Measurements from ENCODE around the gene PHRF1.
A peak's percentile ranks its signal among the peaks of the same experiment; 100 is the strongest.

PHRF1 gene, protein sequence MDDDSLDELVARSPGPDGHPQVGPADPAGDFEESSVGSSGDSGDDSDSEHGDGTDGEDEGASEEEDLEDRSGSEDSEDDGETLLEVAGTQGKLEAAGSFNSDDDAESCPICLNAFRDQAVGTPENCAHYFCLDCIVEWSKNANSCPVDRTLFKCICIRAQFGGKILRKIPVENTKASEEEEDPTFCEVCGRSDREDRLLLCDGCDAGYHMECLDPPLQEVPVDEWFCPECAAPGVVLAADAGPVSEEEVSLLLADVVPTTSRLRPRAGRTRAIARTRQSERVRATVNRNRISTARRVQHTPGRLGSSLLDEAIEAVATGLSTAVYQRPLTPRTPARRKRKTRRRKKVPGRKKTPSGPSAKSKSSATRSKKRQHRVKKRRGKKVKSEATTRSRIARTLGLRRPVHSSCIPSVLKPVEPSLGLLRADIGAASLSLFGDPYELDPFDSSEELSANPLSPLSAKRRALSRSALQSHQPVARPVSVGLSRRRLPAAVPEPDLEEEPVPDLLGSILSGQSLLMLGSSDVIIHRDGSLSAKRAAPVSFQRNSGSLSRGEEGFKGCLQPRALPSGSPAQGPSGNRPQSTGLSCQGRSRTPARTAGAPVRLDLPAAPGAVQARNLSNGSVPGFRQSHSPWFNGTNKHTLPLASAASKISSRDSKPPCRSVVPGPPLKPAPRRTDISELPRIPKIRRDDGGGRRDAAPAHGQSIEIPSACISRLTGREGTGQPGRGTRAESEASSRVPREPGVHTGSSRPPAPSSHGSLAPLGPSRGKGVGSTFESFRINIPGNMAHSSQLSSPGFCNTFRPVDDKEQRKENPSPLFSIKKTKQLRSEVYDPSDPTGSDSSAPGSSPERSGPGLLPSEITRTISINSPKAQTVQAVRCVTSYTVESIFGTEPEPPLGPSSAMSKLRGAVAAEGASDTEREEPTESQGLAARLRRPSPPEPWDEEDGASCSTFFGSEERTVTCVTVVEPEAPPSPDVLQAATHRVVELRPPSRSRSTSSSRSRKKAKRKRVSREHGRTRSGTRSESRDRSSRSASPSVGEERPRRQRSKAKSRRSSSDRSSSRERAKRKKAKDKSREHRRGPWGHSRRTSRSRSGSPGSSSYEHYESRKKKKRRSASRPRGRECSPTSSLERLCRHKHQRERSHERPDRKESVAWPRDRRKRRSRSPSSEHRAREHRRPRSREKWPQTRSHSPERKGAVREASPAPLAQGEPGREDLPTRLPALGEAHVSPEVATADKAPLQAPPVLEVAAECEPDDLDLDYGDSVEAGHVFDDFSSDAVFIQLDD (N-terminal part only)

DNA sequence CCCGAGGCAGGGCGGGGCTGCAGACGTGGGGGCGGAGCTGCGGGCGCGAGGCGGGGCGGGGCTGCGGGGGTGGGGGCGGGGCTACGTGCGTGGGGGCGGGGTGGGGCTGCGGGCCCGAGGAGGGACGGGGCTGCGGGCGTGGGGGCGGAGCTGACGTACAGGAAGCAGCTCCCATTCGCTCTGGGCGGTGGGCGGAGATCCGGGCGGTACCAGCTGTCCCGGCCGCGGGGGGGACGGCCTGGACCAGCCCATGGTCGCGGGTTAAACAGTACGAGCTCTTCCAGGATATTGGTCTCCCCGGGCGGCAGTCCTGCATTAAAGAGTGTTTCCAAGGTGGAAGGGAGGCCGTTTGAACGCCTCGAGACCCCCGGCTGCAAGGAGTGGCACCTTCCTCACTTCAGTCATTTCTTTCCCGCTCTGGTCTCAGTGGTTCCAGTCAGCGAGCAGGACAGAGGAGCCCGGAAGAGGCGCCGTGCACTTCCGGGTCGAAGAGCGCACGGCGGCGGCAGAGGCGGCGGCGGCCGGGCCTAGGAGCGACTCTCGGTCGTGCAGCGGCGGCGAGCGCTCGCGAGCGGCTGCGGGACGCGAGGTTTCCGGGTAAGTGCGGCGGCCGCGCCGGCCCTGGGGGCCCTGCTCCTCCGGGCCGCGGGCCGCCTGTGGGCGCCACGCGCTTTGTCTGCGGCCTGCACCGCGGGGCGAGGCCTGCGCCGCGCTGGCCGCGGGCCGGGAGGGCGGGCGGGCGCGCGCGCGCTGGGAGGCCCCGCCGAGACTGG lies at the start of gene PHRF1:
PHRF1 (plus strand) TSS at position 475 of the 773 bp plus-strand sequence. CDS start 5,043 bp downstream, outside the sequence.
- DNase-seq, result peak; percentile 96 to 97

DNA sequence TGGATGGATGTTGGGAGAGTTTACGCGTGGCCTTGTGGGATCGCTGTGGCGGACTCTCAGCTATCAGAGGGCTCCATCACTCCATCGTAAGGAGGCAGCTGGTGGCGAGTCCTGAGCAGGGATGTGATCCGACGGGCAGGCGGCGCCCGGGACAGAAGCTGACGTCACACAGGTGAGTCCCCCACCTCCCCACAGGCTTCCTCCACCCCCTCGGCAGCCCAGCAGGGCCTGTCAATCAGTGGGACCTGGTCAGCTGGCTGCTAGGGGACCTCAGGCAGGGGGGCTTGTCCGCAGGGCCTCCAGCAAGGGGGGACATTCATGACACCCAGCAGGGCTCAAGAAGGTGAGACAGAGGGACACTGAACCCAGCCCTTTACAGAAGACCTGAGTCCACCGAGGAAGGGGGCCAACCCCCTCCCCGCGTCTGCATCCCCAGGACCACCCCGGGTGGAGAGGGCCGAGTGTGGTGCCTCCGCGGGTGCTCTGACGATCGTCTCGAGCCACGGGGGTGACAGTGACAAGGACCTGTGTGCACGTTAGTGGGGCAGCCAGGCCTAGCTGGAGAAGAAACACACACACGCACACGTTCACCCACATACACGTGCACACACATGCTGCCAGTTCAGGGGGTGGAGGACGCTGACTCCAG lies 48.0 kb upstream of the PHRF1 start:
- DNase-seq, result no peak

DNA sequence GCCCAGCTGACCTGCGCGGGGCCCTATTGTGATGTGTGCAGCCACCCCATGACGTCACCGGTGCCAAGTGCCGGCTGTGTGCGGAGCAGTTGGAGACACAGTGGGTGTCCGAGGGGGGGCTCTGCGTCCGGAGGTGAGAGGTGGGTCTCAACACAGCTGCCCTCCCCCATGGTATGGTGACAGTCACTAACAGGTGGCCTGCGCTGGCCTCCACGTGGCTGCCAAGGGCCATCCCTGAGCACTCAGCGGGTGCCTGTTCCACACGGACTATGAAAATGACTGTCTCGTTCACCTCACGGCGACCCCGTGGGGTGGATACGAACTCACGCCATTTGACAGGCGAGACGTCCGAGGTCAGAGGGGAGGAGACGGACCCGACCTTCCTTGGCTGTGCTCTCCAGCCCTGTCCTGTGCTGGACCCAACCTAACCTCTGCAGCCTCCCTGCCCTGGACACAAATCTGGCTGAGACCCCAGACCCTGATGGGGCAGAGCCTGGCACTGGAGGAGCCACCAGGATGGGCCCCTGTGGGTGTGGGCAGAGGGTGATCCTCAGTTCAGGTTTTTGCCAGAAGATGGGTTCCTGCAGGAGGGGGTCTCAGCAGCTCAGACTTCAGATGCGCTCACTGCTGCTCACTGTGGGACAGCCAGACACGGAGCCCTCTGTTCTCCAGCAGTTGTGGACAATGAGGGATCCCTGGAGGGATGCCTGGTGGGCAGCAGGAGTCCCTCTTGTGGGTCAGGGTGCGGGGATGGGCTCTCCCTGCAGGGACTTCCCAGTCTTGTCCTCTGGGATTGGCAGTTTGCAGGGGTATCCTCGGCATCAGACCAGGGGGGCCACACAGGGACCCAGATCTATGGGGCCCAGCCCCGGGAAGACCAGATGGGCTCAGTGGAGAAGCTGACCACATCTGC lies 47.2 kb upstream of the PHRF1 start:
- no peak for DNase-seq

DNA sequence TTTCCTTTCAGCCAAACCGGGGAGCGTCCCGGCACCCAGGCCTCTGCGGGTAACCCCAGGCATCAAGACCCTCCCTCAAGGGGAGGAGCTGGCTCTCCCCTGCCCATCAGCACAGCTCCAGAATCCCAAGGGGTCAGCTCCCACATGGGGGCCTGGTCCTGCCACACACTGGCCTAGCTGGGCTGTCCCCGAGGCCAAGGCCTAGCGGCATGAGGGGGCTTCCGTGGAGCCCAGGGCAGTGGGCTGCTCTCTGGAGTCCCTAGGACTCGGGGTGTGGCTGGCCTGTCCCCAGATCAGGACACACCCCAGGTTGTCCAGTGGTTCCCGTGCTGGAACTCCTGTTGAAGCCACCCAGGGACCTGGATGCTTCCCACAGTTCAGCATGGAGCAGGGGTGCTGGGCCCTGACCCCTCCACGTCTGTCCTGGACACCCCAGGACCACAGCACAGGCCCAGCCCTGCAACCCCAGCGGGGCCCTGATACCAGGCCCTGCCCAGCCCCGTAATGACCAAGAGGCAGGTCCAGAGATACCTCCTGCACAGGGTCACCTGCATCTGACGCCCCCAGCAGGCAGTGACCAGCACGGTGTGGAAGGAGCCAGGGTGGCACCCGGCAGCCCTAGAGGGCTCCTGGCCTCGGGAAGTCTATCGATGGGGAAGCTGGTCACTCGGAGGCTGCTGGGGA lies 46.4 kb upstream of the PHRF1 start:
- DNase-seq, result no peak

DNA sequence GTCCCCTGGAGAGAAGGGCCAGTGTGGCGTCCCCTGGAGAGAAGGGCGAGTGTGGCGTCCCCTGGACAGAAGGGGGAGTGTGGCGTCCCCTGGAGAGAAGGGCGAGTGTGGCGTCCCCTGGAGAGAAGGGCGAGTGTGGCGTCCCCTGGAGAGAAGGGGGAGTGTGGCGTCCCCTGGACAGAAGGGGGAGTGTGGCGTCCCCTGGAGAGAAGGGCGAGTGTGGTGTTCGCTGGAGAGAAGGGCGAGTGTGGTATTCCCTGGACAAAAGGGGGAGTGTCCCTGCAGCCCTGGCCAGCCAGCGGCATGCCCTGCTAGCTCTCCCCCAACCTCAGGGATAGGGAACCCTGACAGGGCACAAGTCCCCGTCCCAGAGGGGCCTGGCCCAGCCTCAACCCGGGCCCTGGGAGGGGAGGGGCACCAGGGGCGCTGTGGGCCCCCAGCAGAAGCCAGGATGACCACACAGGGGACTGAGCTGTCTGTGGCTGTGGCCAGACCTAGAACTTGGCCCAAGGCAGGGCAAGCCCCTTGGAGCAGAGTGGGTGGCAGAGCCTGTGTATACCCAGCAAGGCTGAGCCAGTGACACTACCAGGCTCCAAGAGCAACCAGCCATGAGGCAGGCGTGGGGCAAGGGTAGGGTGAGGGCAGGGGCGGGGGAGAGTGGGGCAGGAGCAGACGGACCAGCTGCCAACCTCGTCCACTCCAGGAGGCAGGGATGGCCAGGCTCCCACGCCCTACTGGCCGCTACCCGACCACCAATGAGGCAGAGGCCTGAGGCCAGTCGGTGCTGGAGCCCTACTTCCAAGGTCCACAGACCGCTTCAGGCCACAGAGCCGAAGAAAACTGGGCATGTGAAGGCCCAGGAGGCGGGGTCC lies 45.1 kb upstream of the PHRF1 start:
- DNase-seq, result no peak

DNA sequence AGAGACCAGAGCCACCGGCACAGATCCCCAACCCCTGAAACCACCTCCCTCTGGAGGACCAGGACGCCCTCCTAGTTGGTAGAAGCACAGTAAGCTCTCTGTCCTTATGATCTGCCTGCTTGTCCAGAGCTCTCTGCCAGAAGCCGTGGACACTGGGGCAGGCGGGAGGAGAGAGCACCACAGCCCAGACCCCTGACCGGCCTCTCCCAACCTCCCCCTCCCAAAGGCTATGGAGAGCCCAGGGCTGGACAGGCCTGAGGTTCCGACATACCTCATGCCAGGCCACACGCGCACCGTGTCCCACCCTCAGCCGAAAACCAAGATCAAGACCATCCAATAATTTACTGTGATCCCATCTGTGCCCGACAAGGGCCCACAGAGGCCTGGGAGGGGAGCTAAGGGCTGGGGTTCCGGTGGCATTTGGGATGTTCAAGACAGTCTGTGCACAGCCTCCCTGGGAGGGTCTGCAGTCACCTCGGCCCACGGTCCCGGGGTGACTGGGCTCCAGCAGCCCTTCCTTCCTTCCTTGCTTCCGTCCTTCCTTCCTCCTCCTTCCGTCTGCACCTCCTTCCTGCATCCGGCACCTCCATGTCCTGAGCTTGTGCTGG lies 44.2 kb upstream of the PHRF1 start:
- no peak for DNase-seq

DNA sequence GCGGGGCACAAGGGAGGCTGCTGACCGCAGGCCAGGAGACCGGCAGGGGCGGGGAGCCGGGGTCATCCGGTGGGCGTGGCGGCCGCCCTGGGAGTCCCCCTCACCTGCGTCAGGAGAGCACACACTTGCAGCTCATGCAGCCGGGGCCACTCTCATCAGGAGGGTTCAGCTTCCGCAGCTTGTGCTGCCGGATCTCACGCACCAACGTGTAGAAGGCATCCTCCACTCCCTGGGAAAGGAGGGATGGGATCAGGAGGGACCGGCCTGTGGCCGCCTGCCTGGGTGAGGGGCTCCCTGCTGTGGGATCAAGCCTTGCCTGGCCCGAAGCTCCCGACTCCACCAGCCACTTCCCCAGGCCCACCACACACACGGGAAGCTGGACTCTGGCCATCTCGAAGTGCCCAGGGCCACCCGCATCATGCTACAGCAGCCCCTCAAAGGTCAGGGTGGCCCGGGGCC lies 43.7 kb upstream of the PHRF1 start:
- no peak for DNase-seq

DNA sequence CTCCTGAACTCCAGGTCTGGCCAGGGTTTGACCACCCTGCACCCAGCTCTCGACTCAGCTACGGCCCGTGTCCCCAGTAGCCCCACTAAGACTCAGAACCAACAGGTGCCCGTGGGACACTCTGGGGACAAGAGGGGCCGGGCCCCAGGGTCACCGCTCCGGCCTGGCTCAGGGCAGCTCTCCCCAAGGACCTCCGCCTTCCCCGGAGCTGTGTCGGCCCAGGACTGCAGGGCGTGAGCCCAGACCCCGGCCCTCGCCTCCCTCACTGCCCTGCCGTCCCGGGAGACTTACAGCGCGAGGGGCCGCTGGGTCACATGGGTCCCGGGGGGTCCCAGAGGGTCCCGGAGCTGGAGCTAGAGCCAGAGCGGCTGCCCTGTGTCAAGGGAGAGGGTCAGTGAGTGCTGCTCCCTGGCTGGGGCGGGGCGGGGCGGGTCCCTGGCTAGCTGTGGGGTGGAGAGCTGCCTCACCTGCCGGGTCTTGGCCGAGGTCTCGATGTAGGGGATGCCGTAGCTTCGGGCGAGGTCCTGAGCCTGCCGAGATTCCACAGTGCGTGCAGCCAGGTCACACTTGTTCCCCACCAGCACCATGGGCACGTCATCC lies 43.2 kb upstream of the PHRF1 start:
- DNase-seq, result no peak

DNA sequence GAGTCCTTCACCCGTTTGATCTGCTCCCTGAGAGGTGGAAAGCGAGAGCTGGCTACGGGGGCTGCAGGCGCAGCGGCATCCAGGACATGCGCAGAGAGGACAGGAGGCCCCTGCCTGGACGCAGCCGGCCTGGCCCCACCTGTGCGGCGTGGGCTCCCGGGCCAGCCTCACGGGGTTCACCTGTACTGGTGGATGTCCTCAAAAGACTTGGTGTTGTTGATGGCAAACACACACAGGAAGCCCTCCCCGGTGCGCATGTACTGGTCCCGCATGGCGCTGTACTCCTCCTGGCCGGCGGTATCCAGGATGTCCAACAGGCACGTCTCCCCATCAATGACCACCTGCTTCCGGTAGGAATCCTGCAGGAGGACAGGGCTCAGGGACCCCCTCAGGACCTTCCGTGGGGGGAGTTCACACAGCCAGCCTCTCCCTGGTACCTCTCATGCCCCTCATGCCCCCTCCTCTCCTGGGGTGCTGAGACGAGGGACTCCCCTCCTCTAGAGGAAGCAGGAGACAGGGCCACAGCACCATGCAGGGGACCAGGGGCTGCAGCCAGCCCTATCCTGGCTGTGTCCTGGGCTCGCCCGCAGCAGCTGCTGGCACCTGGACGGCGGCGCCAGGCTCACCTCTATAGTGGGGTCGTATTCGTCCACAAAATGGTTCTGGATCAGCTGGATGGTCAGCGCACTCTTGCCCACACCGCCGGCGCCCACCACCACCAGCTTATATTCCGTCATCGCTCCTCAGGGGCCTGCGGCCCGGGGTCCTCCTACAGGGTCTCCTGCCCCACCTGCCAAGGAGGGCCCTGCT lies 42.5 kb upstream of the PHRF1 start:
- DNase-seq, result no peak

DNA sequence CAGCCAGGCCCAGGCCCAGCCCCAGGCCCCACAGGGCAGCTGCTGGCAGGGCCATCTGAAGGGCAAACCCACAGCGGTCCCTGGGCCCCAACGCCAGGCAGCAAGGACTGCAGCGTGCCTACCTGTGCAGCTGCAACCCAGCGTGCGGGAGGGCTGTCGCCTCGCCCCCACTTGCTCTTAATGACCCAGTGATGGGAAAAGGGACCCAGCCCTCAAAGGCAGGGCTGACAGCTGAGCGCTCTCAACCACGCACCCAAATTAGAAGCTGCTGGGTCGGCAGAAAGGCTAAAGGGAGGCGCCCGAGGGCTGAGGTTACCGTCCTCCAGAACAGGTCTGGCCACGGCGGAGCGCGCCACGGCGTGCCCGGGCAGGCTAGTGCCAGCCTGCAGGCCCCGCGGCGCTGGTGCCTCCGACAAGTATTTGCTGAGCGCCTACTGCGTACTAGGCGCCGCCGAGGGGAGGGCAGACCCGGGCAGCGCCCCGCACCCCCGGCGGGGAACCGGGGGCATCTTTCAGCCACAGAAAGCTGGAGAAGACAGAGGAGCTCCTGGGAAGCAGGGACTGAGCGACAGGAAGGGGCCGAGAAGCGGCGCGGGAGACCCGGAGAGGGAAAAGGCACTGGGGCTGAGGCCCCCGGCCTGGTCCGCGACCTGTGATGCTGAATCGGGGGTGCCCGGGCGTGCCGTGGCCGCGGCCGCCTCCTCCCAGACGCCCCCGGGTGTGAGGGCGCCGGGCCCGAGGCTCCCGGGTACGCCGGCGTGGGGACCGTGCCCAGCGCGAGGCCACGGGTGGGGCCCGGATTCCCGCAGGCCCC lies 41.7 kb upstream of the PHRF1 start:
- no peak for DNase-seq

DNA sequence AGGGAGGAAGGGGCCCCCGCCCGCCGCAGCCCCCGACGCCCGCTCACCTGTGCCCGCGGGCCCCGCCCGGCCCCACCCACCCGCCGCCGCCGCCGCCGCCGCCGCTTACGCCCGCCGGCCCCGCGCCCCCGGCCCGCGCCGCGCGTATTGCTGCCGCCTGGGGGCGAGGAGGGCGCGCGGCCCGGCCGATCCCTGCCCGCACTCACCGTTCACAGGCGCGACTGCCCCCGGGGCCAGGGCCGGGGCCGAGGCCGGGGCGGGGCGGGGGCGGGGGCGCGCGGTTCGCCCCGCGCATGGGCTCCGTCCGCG lies 41.1 kb upstream of the PHRF1 start:
- no peak for DNase-seq

DNA sequence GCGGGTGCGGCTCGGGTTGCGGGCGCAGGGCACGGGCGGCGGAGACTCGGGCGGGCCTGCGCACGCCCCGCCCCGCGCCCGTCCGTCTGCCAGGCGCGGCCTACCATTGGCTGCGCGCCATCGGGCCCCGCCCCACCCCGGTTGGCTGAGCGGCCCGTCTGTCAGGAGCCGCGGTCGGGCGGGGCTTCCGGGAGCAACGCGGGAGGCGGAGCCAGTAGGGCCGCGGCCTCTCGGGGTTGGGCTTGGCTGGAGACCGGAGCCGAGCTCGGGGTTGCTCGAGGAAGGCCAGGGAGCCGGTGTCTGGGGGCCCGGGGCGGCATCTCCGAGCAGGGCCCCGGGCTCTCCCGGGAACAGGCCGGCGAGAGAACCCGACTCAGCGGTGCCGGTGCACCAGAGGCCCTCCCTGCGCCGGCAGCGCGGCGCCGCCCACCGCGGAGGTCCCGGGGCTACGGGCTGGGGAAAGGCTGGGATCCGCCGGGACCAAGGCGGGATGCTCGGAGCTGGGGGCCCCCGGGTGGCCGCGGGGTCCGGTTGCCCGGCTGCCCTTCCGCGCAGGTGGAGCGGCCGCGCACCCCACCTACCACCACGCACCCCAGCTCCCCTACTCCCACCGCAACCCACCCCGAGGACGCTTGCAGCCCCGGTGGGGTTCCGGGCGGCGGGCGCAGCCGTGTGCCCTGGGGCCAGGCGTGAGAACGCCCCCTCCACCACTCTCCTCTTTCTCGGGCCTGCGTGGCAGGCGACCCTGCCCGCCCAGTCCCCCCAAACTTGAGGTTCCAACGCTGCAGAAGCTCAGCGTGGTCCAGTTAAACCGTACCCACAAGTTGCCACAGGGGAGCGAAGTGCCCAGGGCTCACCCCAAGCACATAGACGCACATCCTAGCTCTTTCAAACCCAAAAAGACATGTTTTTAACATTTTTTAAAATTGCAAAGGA lies 40.5 kb upstream of the PHRF1 start, which contains the start of gene HRAS:
HRAS (minus strand) TSS at position 58 of the 936 bp plus-strand sequence.
- peak; percentile 94 for DNase-seq

DNA sequence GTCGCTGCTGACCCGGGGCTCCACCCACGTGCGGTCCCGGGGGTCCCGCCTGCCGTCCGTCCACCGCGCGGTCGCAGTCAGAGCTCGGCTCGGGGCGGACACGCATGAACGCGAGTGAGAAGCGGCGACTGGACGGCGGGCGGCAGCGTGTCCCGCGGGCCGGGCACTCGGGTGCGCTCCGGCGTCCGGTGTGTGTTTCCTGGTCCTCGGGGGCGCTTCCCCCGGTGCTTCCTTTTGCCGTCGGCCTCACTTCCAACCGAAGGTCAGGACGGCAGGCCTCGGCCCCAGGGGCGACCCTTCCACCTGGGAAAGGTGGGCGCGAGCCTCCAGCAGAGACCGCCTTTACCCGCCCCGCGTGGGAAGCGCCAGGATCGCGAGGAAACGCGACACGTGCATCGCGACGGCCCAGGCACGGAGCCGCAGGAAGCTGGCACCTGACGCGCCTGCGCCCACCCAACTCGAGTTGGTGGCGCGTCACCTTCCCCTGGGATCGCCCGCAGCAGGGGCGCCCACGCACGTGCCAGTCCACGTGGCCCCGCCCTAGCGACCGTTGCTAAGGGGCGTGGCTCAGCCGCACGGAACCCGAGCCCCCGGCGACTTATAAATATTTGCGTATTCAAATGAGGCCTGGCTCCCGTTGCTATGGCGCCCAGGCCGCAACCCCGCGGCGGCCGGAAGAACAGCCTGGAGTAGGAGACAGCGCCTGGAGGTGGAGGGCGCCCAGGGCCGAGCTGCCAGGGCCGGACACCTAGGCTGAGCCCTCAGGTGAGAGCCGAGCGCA lies 39.2 kb upstream of the PHRF1 start, which contains the start of gene LRRC56:
LRRC56 (plus strand) TSS at position 687 of the 781 bp plus-strand sequence. CDS start 3,158 bp downstream, outside the sequence.
- DNase-seq, result peak in 1 of 2 donors; percentile 15

Data from hippocampal formation (tissue), 2 donors.